GM08714 (cell line): ENCODE results near the gene INTS4.
"Not testable (repeated sequence)": the region's sequence is repeated elsewhere in the genome, so short reads cannot be mapped to it uniquely, and the experiment has no call there.

Experiments used
- H3K4me3 ChIP-seq: fragments of 200-500 bp; sonication (Bioruptor generic); 2 replicates; pipeline ENCODE4 v1.5.1; 2014; ENCODE audit warnings: mild to moderate bottlenecking, low read length, inconsistent platforms
- ZNF274 ChIP-seq: IDR thresholded peaks from 2 replicates; pipeline ENCODE4 v1.6.1; 2012; ENCODE audit warnings: mild to moderate bottlenecking, low read depth, low read length

The INTS4 gene

DNA sequence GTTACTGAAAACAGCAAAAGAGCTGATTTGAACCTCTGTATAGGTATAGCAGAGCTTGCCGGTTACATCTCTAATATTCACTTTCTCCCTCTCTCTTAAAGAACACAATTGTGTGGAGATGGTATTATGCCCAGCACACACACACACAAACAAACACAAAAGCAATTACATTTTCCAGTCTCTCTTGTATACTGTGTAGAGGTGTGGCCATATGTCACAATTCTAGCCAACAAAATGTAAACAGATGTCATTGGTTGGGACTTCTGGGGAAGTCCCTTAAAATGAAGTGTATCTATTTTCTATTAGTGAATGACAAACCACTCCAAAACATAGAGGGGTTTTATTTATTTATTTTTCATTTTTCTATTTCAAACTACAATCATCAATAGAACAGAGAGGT, 15.8 kb upstream of the INTS4 start:
- TF ChIP-seq ZNF274: no peak
- no peak overlapping the region for H3K4me3 ChIP-seq

DNA sequence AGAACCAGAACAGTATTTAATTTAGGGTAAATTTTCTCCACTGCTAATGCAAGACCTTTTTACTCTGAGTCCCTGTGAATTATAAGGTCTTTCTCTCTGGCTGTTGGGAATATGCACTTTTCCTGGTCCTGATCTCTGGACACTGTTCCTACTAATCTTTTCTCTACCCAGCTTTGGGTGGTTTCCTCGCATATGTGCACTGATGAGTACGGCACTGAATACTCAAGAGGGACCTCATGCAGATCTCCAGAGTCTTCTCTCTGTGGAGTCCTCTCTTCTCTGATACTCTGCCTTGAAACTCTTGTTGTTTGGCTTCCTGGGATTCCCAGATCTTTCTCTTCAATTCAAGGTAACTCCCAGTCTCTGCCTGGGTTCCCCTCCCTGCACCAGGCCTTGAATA, 14.6 kb upstream of the INTS4 start:
- no peak for TF ChIP-seq ZNF274
- no peak overlapping the region for H3K4me3 ChIP-seq

GRCh38 chr11:78000193-78000592, 5.7 kb upstream of the INTS4 start:
- no peak overlapping the region for H3K4me3 ChIP-seq
- no peak for TF ChIP-seq ZNF274

- H3K4me3 ChIP-seq: no peak overlapping the region
- no peak for TF ChIP-seq ZNF274
Measured at GRCh38 chr11:77999446-78000030, 5.1 kb upstream of the INTS4 start.

GRCh38 chr11:77993902-77994301, 566 bp downstream of the INTS4 start:
- peak overlapping the region; percentile 96 for H3K4me3 ChIP-seq
- TF ChIP-seq ZNF274: no peak

DNA sequence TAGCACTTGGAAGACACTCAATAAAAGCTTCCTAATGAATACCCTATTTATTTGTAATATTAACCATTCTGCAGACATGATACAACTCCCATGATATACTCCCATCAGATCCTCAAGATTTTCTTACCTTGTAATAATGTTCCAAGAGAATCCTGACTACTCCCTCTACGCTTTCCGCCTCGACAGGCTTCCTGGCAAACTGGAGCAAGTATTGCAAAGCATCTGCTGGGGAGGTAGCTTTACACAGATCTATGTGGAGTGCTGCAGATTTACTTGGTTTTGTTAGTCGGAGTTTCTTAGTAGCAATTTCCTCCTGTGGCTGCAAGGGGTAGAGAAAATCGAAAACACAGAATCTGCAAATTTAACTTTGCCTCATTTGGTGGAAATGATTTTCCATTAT, 3.5 kb downstream of the INTS4 start:
- no peak for TF ChIP-seq ZNF274
- H3K4me3 ChIP-seq: no peak overlapping the region

DNA sequence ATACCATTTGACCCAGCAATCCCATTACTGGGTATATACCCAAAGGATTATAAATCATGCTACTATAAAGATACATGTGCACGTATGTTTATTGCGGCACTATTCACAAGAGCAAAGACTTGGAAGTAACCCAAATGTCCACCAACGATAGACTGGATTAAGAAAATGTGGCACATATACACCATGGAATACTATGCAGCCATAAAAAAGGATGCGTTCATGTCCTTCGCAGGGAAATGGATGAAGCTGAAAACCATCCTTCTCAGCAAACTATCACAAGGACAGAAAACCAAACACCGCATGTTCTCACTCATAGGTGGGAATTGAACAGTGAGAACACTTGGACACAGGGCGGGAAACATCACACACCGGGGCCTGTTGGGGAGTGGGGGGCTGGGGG, 8.0 kb downstream of the INTS4 start:
- not testable (repeated sequence) for H3K4me3 ChIP-seq

- no peak overlapping the region for H3K4me3 ChIP-seq
- no peak for TF ChIP-seq ZNF274
Measured at GRCh38 chr11:77981346-77981947, 13.0 kb downstream of the INTS4 start.

- H3K4me3 ChIP-seq: no peak overlapping the region
- TF ChIP-seq ZNF274: no peak
Measured at GRCh38 chr11:77968337-77968736, 26.1 kb downstream of the INTS4 start.

- no peak for TF ChIP-seq ZNF274
- H3K4me3 ChIP-seq: no peak overlapping the region
Measured at GRCh38 chr11:77967753-77968152, 26.7 kb downstream of the INTS4 start.

GRCh38 chr11:77967121-77967520, 27.3 kb downstream of the INTS4 start:
- TF ChIP-seq ZNF274: no peak
- H3K4me3 ChIP-seq: no peak overlapping the region

- no peak for TF ChIP-seq ZNF274
- H3K4me3 ChIP-seq: no peak overlapping the region
Measured at GRCh38 chr11:77966338-77966737, 28.1 kb downstream of the INTS4 start.

GRCh38 chr11:77959434-77959833, 35.0 kb downstream of the INTS4 start:
- no peak for TF ChIP-seq ZNF274
- H3K4me3 ChIP-seq: no peak overlapping the region

- H3K4me3 ChIP-seq: not testable (repeated sequence)
Measured at GRCh38 chr11:77958583-77959177, 35.8 kb downstream of the INTS4 start.

DNA sequence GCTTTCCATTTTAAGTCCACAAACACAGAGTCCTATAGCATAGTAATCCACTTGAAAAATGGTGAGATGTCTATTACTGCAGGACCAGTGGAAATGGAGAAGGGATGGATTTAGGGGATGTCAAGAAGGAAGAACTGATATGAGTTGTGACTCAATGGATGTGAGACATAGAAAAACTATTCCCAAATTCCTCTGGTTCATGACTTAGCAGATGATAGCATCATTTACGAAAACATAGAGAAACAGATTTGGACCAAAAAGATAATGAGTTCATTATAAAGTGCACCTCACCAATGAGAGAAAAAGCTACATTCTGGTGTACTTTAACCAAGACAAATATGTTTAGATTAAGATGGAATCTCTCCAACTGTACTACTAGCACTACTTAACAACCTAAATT, 51.2 kb downstream of the INTS4 start:
- H3K4me3 ChIP-seq: not testable (repeated sequence)

- not testable (repeated sequence) for H3K4me3 ChIP-seq
Measured at GRCh38 chr11:77942465-77942864, 52.0 kb downstream of the INTS4 start.

- H3K4me3 ChIP-seq: not testable (repeated sequence)
Measured at GRCh38 chr11:77933596-77933995, 60.9 kb downstream of the INTS4 start.

- not testable (repeated sequence) for H3K4me3 ChIP-seq
Measured at GRCh38 chr11:77930334-77931208, 63.9 kb downstream of the INTS4 start.

DNA sequence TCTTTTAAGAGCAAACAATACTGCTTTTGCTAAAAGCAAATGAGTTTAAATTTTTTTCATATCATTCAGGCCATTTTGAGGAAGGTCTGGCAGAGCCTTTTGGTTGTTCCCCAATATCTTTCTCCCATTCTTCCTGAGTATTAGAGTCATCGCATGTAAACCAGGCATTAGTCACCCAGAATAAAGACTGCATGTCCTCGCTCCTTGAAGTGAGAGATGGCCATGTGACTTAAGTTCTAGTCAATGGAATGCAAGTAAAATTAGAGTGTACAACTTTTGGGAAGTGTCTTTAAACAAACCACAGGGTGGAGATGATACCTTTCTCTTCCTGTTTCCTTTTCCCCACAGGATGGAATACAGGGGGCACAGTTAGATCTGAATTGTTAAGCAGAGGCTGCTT, 76.8 kb downstream of the INTS4 start:
- not testable (repeated sequence) for H3K4me3 ChIP-seq

DNA sequence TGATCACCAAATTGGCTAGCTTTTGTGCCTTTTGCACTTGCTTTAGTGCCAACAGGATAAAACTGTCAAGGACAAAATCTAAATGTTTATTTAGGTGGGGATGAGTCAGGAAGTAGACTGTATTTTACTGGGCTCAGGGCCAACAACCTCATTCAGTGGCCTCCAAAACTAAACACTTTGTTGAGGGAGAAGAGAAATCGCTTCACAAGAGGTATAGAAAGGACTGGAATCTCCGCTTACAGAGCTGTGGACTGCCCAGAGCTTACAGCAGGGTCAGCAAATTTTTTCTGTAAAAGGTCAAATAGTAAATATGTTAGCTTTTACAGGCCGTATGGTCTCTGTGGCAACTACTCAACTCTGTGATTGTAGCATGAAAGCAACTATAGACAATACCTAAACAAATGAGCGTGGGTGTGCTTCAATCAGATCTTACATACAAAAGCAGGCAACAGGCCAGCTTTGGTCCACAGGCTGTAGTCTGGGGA, 80.1 kb downstream of the INTS4 start:
- H3K4me3 ChIP-seq: not testable (repeated sequence)
